Measurements from ENCODE around the gene WDR89. TPM values are rescaled to one million over a fixed set of nuclear protein-coding genes. Genes with fewer than 3 reads are reported as not detected.

WDR89 gene
- total RNA-seq, 1 donor from 2014 or later, result 15.3 TPM

DNA sequence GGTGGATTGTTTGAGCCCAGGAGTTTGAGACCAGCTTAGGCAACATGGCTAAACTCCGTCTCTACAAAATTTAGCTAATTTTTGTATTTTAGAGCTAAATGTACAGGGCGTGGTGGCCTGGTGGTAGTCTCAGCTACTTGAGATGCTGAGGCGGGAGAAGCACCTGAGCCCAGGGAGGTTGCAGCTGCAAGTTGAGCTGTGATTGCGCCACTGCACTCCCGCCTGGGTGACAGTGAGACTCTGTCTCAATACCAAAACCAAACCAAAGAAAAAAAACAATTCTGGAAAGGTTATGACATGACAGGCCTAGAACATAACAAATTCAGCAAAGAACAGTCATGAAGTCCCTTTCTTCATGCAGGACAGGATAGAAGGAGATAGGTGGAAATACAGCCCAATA, 25.7 kb downstream of the WDR89 start:
- peaks cover 14% of the 10 kb centered on the region for H3K4me1 Mint-ChIP-seq (ENCODE audit: unreplicated experiment)
- no peak overlapping the region for H3K4me3 Mint-ChIP-seq (ENCODE audit: unreplicated experiment)
- DNase-seq (ENCODE audit: low spot score), result no peak
- TF ChIP-seq, protein P1, sequence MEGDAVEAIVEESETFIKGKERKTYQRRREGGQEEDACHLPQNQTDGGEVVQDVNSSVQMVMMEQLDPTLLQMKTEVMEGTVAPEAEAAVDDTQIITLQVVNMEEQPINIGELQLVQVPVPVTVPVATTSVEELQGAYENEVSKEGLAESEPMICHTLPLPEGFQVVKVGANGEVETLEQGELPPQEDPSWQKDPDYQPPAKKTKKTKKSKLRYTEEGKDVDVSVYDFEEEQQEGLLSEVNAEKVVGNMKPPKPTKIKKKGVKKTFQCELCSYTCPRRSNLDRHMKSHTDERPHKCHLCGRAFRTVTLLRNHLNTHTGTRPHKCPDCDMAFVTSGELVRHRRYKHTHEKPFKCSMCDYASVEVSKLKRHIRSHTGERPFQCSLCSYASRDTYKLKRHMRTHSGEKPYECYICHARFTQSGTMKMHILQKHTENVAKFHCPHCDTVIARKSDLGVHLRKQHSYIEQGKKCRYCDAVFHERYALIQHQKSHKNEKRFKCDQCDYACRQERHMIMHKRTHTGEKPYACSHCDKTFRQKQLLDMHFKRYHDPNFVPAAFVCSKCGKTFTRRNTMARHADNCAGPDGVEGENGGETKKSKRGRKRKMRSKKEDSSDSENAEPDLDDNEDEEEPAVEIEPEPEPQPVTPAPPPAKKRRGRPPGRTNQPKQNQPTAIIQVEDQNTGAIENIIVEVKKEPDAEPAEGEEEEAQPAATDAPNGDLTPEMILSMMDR (IDR thresholded peaks at IDR 0.05; ENCODE audit: unreplicated experiment), result no peak
- peaks cover 3% of the 10 kb centered on the region for H3K27me3 Mint-ChIP-seq (ENCODE audit: unreplicated experiment)
- no peaks in the 10 kb centered on the region for H3K36me3 Mint-ChIP-seq (ENCODE audit: low read depth, unreplicated experiment)
- no peak overlapping the region for H3K27ac Mint-ChIP-seq (ENCODE audit: unreplicated experiment)
- H3K9me3 Mint-ChIP-seq (ENCODE audit: unreplicated experiment), result no peaks in the 10 kb centered on the region

DNA sequence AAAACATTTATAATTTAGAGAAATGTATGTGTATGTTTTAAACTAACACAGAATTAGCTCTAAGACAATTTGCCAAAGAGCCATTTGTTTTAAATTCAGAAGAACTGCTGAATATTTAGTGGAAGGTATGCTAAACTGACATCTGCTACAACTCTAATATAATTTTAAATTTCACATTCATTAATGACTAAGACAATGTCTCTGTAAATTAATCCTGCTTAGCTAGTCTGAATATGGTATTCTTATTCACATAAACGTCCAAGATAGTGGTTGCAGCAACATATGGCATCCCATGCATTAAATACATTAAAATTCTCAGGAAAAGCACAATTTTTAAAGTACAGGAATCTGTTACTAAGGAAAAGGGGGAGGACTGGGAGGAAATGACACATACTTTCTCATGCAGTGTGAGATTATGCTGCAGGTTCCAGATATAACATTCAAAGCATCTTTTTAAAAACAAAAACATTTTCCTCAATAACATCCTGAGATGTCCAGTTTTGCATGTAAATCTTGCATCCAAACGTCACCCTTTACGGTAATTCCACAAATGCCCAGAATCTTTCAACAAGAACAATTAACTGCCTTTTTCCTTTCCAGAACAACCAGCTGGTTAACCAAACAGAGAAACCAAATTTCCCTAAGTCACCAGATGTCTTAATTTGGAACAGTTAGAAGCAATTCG, 26.9 kb downstream of the WDR89 start:
- no peak for DNase-seq (ENCODE audit: low spot score)
- H3K36me3 Mint-ChIP-seq (ENCODE audit: low read depth, unreplicated experiment), result no peaks in the 10 kb centered on the region
- H3K27ac Mint-ChIP-seq (ENCODE audit: unreplicated experiment), result peak overlapping the region; percentile 85
- TF ChIP-seq, protein P1 (IDR thresholded peaks at IDR 0.05; ENCODE audit: unreplicated experiment), result no peak
- peaks cover 14% of the 10 kb centered on the region for H3K4me1 Mint-ChIP-seq (ENCODE audit: unreplicated experiment)
- no peaks in the 10 kb centered on the region for H3K9me3 Mint-ChIP-seq (ENCODE audit: unreplicated experiment)
- peaks cover 3% of the 10 kb centered on the region for H3K27me3 Mint-ChIP-seq (ENCODE audit: unreplicated experiment)
- no peak overlapping the region for H3K4me3 Mint-ChIP-seq (ENCODE audit: unreplicated experiment)

DNA sequence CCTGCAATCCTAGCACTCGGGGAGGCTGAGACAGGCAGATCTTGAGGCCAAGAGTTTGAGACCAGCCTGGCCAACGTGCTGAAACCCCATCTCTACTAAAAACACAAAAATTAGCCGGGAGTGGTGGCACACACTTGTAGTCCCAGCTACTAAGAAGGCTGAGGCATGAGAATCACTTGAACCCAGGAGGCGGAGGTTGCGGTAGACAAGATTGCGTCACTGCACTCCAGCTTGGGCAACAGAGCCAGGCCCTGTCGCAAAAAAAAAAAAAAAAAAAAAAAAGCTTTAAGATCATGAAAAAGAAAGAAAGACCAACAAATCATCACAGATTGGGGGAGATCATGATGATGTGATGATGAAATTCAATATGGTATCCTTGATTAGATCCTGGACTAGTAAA, 30.6 kb downstream of the WDR89 start:
- Mint-ChIP-seq H3K9me3 (ENCODE audit: unreplicated experiment) (no peaks in the 10 kb centered on the region), H3K36me3 (ENCODE audit: low read depth, unreplicated experiment) (no peaks in the 10 kb centered on the region), H3K27ac (ENCODE audit: unreplicated experiment) (no peak overlapping the region), H3K4me3 (ENCODE audit: unreplicated experiment) (no peak overlapping the region), H3K27me3 (ENCODE audit: unreplicated experiment) (peaks cover 1% of the 10 kb centered on the region), H3K4me1 (ENCODE audit: unreplicated experiment) (peaks cover 9% of the 10 kb centered on the region)
- no peak for DNase-seq (ENCODE audit: low spot score)
- TF ChIP-seq, protein P1 (IDR thresholded peaks at IDR 0.05; ENCODE audit: unreplicated experiment), result no peak

DNA sequence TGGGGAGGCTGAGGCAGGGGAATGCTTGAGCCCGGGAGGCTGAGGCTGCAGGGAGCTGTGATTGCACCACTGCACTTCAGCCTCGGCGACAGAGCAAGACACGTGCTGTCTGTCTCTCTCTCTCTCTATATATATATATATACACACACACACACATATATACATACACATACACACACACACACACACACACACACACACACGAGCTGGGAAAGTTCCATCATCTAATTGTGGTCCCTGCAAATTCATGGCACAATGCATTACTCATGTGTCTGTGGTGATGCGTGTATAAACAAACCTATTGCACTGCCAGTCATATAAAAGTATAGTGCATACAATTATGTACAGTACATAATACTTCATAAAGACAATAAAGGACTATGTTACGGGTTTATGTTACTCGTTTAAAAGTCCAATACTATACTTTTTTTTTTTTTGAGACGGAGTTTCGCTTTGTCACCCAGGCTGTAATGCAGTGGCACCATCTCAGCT, 36.6 kb downstream of the WDR89 start:
- no peak overlapping the region for H3K4me3 Mint-ChIP-seq (ENCODE audit: unreplicated experiment)
- H3K9me3 Mint-ChIP-seq (ENCODE audit: unreplicated experiment), result no peaks in the 10 kb centered on the region
- H3K27ac Mint-ChIP-seq (ENCODE audit: unreplicated experiment), result no peak overlapping the region
- peaks cover 7% of the 10 kb centered on the region for H3K4me1 Mint-ChIP-seq (ENCODE audit: unreplicated experiment)
- no peaks in the 10 kb centered on the region for H3K27me3 Mint-ChIP-seq (ENCODE audit: unreplicated experiment)
- DNase-seq (ENCODE audit: low spot score), result no peak
- TF ChIP-seq, protein P1 (IDR thresholded peaks at IDR 0.05; ENCODE audit: unreplicated experiment), result no peak
- peaks cover 9% of the 10 kb centered on the region for H3K36me3 Mint-ChIP-seq (ENCODE audit: low read depth, unreplicated experiment)

DNA sequence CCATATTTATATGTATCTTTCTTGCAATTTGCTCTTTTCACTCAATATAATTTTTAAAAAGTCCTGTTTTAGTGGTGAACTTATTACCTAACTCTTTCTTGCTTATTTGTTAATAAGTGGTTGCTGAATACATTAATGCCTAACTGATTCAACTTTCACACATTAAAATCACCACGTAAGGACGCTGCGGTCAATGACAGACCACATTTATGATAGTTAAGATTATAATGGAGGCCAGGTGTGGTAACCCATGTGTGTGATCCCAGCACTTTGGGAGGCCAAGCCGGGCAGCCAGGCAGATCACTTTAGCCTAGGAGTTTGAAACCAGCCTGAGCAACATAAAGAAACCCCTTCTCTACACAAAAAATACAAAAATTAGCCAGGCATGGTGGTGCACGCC, 37.0 kb downstream of the WDR89 start:
- H3K4me1 Mint-ChIP-seq (ENCODE audit: unreplicated experiment), result peaks cover 7% of the 10 kb centered on the region
- no peak for DNase-seq (ENCODE audit: low spot score)
- H3K36me3 Mint-ChIP-seq (ENCODE audit: low read depth, unreplicated experiment), result peaks cover 9% of the 10 kb centered on the region
- no peaks in the 10 kb centered on the region for H3K9me3 Mint-ChIP-seq (ENCODE audit: unreplicated experiment)
- H3K4me3 Mint-ChIP-seq (ENCODE audit: unreplicated experiment), result no peak overlapping the region
- H3K27ac Mint-ChIP-seq (ENCODE audit: unreplicated experiment), result no peak overlapping the region
- no peaks in the 10 kb centered on the region for H3K27me3 Mint-ChIP-seq (ENCODE audit: unreplicated experiment)
- TF ChIP-seq, protein P1 (IDR thresholded peaks at IDR 0.05; ENCODE audit: unreplicated experiment), result no peak
